ENCODE data around the gene STRIT1.

Gene STRIT1

DNA sequence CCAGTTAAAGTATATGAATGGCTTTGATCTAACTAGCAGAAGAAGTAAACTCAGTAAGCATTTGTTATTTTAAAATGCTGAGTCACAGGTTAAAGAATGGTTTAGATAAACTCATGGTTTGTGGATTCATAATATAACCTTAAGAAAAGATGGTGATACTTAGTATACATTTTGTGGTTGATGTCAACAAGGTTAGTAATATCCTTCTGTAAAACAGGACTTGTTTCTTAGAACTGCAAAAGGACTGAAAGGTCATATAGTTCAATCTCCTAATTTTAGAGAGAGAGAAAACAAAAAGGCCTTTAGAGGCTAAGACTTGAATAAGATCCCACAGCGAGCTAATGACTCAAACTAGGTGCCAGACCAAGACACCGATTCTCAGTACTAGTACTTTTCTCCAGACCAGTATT, 50.0 kb downstream of the STRIT1 start:
- DNase-seq (ENCODE audit: low read depth) = peak; percentile 82
- TF ChIP-seq CTCF (conservative IDR thresholded peaks at IDR 0.05; ENCODE audit: control insufficient read depth, insufficient read depth, low read depth, low read length) = no peak
- no peak overlapping the region for H3K4me3 ChIP-seq (ENCODE audit: control insufficient read depth, low read depth, low read length)

GRCh38 chr3:155242342-155242741, 51.1 kb downstream of the STRIT1 start:
- no peak for TF ChIP-seq CTCF (conservative IDR thresholded peaks at IDR 0.05; ENCODE audit: control insufficient read depth, insufficient read depth, low read depth, low read length)
- DNase-seq (ENCODE audit: low read depth) = peak; percentile 91
- H3K4me3 ChIP-seq (ENCODE audit: control insufficient read depth, low read depth, low read length) = no peak overlapping the region

DNA sequence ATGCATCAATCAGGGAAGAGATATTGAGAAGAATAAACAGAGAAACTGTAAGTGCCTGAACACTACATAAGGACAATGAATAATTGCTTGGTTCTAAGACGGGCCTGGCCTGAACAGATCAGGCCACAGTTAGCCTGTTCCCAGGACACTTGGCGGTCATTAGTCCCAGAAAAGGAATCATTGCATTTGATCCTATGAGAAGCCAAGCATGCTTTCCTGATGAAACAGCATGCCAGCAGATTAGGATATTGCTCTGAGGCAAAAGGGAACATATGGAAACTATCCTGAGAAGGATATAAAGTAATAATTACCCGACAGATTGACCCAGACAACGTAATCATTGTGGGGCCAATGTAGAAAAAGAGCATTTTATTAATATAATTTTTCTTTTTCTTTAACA, 51.9 kb downstream of the STRIT1 start:
- no peak overlapping the region for H3K4me3 ChIP-seq (ENCODE audit: control insufficient read depth, low read depth, low read length)
- peak; percentile 94 for DNase-seq (ENCODE audit: low read depth)
- no peak for TF ChIP-seq CTCF (conservative IDR thresholded peaks at IDR 0.05; ENCODE audit: control insufficient read depth, insufficient read depth, low read depth, low read length)

All from fibroblast of mammary gland (primary cell).